ENCODE measurements around the gene DBP.

DNA sequence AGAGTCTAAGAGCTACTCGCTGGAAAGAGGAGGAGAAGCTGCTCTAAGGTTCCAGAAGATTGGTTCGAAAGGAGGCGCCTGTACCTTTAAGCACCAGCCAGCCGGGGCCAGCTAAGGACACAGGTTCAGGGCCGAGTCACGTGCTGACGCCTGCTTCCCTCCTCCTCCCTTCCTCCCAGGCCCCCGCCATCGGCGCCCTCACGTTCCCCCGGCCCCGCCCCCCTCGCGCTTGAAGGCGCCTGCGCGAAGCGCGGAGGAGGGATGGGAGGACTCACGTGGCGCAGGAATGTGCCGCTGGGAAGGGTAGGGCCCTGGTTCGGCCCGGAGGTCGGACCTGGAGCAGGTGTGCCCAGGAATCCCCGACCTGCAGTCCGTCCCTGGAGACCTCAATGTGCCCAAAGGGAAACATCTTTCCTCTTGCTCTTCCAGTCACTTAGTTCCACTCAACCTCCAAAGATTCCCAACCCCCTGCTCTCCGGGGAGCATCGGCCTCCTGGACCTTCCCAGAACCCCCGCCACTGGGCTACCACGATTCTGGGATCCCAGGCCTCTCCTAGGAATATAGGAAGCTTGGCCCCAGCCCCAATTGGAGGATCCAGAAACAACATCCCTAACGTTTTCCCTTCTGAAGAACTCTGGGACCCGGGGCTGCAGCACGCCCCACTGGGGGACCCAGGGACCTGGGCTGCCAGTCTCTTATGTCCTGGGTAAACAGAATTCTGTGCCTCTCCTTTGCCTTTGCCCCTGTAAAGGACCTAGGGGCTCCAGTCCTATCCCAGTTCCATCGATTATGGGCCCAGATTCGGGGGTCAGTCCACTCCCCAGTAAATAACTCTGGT is 2.5 kb downstream of the DBP start:
- TF ChIP-seq, protein P1, sequence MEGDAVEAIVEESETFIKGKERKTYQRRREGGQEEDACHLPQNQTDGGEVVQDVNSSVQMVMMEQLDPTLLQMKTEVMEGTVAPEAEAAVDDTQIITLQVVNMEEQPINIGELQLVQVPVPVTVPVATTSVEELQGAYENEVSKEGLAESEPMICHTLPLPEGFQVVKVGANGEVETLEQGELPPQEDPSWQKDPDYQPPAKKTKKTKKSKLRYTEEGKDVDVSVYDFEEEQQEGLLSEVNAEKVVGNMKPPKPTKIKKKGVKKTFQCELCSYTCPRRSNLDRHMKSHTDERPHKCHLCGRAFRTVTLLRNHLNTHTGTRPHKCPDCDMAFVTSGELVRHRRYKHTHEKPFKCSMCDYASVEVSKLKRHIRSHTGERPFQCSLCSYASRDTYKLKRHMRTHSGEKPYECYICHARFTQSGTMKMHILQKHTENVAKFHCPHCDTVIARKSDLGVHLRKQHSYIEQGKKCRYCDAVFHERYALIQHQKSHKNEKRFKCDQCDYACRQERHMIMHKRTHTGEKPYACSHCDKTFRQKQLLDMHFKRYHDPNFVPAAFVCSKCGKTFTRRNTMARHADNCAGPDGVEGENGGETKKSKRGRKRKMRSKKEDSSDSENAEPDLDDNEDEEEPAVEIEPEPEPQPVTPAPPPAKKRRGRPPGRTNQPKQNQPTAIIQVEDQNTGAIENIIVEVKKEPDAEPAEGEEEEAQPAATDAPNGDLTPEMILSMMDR (IDR thresholded peaks at IDR 0.05): peak in 1 of 6 experiments; percentile 33
- TF ChIP-seq POLR2A (IDR thresholded peaks at IDR 0.05): peak; percentile 78 to 93
